ENCODE measurements around the gene MPZ. TPM values are rescaled to one million over a fixed set of nuclear protein-coding genes. Genes with fewer than 3 reads are reported as not detected.

MPZ gene
- total RNA-seq = 2.6 and 2.9 TPM in 2 replicates

GRCh38 chr1:161309868-161310267, at the start of gene MPZ:
Gene MPZ, minus strand, starts transcription at chr1:161309968. Its CDS starts 63 bp downstream, at chr1:161309905.
- TF ChIP-seq CTCF (IDR thresholded peaks at IDR 0.05; ENCODE audit: insufficient read depth, low read depth, low read length) = no peak
- DNase-seq (ENCODE audit: low read depth) = no peak
- no peak within 1 kb of the TSS for H3K4me3 ChIP-seq (ENCODE audit: low read depth, low read length)

- H3K4me3 ChIP-seq (ENCODE audit: low read depth, low read length) = no peak overlapping the region
- no peak for DNase-seq (ENCODE audit: low read depth)
- no peak for TF ChIP-seq CTCF (IDR thresholded peaks at IDR 0.05; ENCODE audit: insufficient read depth, low read depth, low read length)
Observed at GRCh38 chr1:161359291-161359690, 49.5 kb upstream of the MPZ start.

GRCh38 chr1:161357073-161357472, 47.3 kb upstream of the MPZ start:
- no peak for DNase-seq (ENCODE audit: low read depth)
- H3K4me3 ChIP-seq (ENCODE audit: low read depth, low read length) = no peak overlapping the region
- TF ChIP-seq CTCF (IDR thresholded peaks at IDR 0.05; ENCODE audit: insufficient read depth, low read depth, low read length) = no peak

GRCh38 chr1:161351482-161351881, 41.7 kb upstream of the MPZ start:
- DNase-seq (ENCODE audit: low read depth) = peak; percentile 10
- TF ChIP-seq CTCF (IDR thresholded peaks at IDR 0.05; ENCODE audit: insufficient read depth, low read depth, low read length) = no peak
- no peak overlapping the region for H3K4me3 ChIP-seq (ENCODE audit: low read depth, low read length)

- no peak for DNase-seq (ENCODE audit: low read depth)
Observed at GRCh38 chr1:161350671-161351070, 40.9 kb upstream of the MPZ start.

GRCh38 chr1:161342821-161343220, 33.1 kb upstream of the MPZ start:
- no peak overlapping the region for H3K4me3 ChIP-seq (ENCODE audit: low read depth, low read length)
- TF ChIP-seq CTCF (IDR thresholded peaks at IDR 0.05; ENCODE audit: insufficient read depth, low read depth, low read length) = no peak
- no peak for DNase-seq (ENCODE audit: low read depth)

More at GRCh38 chr1:161350671-161351070, 40.9 kb upstream of the MPZ start:
- no peak overlapping the region for H3K4me3 ChIP-seq (ENCODE audit: low read depth, low read length)
- TF ChIP-seq CTCF (IDR thresholded peaks at IDR 0.05; ENCODE audit: insufficient read depth, low read depth, low read length) = no peak

- no peak for DNase-seq (ENCODE audit: low read depth)
- H3K4me3 ChIP-seq (ENCODE audit: low read depth, low read length) = no peak overlapping the region
- no peak for TF ChIP-seq CTCF (IDR thresholded peaks at IDR 0.05; ENCODE audit: insufficient read depth, low read depth, low read length)
Observed at GRCh38 chr1:161342177-161342576, 32.4 kb upstream of the MPZ start.
